ENCODE data around the gene DRD4.

DNA sequence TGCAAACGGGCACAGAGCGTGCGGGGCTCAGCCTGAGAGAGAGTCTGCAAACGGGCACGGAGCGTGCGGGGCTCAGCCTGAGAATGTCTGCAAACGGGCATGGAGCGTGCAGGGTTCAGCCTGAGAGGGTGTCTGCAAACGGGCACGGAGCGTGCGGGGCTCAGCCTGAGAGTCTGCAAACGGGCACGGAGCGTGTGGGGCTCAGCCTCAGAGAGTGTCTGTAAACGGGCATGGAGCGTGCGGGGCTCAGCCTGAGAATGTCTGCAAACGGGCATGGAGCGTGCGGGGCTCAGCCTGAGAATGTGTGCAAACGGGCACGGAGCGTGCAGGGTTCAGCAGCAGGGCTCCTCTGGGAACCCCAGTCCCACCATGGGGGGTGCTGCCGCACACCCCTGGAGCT lies 47.3 kb upstream of the DRD4 start:
- TF ChIP-seq POLR2A (IDR thresholded peaks at IDR 0.05; ENCODE audit: low read depth, low read length): 0 out of 2 replicates have a peak, but pooled peaks have one; percentile 47
- TF ChIP-seq, protein P1, sequence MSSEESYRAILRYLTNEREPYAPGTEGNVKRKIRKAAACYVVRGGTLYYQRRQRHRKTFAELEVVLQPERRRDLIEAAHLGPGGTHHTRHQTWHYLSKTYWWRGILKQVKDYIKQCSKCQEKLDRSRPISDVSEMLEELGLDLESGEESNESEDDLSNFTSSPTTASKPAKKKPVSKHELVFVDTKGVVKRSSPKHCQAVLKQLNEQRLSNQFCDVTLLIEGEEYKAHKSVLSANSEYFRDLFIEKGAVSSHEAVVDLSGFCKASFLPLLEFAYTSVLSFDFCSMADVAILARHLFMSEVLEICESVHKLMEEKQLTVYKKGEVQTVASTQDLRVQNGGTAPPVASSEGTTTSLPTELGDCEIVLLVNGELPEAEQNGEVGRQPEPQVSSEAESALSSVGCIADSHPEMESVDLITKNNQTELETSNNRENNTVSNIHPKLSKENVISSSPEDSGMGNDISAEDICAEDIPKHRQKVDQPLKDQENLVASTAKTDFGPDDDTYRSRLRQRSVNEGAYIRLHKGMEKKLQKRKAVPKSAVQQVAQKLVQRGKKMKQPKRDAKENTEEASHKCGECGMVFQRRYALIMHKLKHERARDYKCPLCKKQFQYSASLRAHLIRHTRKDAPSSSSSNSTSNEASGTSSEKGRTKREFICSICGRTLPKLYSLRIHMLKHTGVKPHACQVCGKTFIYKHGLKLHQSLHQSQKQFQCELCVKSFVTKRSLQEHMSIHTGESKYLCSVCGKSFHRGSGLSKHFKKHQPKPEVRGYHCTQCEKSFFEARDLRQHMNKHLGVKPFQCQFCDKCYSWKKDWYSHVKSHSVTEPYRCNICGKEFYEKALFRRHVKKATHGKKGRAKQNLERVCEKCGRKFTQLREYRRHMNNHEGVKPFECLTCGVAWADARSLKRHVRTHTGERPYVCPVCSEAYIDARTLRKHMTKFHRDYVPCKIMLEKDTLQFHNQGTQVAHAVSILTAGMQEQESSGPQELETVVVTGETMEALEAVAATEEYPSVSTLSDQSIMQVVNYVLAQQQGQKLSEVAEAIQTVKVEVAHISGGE (CRISPR knock-in tag; IDR thresholded peaks at IDR 0.05): no peak
- TF ChIP-seq EP300 (IDR thresholded peaks at IDR 0.05; ENCODE audit: borderline replicate concordance in 1 of 2, control insufficient read depth in 1 of 2, low read depth in 2 of 2, low read length in 2 of 2): no peak
- no peak for TF ChIP-seq TAF1 (IDR thresholded peaks at IDR 0.05; ENCODE audit: borderline replicate concordance, low read depth, low read length)
- TF ChIP-seq, protein P2, sequence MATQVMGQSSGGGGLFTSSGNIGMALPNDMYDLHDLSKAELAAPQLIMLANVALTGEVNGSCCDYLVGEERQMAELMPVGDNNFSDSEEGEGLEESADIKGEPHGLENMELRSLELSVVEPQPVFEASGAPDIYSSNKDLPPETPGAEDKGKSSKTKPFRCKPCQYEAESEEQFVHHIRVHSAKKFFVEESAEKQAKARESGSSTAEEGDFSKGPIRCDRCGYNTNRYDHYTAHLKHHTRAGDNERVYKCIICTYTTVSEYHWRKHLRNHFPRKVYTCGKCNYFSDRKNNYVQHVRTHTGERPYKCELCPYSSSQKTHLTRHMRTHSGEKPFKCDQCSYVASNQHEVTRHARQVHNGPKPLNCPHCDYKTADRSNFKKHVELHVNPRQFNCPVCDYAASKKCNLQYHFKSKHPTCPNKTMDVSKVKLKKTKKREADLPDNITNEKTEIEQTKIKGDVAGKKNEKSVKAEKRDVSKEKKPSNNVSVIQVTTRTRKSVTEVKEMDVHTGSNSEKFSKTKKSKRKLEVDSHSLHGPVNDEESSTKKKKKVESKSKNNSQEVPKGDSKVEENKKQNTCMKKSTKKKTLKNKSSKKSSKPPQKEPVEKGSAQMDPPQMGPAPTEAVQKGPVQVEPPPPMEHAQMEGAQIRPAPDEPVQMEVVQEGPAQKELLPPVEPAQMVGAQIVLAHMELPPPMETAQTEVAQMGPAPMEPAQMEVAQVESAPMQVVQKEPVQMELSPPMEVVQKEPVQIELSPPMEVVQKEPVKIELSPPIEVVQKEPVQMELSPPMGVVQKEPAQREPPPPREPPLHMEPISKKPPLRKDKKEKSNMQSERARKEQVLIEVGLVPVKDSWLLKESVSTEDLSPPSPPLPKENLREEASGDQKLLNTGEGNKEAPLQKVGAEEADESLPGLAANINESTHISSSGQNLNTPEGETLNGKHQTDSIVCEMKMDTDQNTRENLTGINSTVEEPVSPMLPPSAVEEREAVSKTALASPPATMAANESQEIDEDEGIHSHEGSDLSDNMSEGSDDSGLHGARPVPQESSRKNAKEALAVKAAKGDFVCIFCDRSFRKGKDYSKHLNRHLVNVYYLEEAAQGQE (IDR thresholded peaks at IDR 0.05; ENCODE audit: low read depth, low read length): no peak
- TF ChIP-seq SREBF2 (IDR thresholded peaks at IDR 0.05; ENCODE audit: low read length): no peak
